ENCODE results near the gene SLC24A4.

Gene SLC24A4

GRCh38 chr14:92323011-92323915 lies at the start of gene SLC24A4:
Gene SLC24A4 (plus strand): TSS chr14:92323165. CDS start chr14:92323831, 666 bp downstream.
- DNase-seq: no peak

- no peak for DNase-seq
These were observed 49.8 kb upstream of the SLC24A4 start for GRCh38 chr14:92273166-92273565.

GRCh38 chr14:92274055-92274454 lies 48.9 kb upstream of the SLC24A4 start:
- DNase-seq: no peak

- DNase-seq: no peak
These were observed 46.9 kb upstream of the SLC24A4 start for GRCh38 chr14:92276074-92276473.

- no peak for DNase-seq
These were observed 45.9 kb upstream of the SLC24A4 start for GRCh38 chr14:92277031-92277430.

GRCh38 chr14:92280554-92281262 lies 42.3 kb upstream of the SLC24A4 start:
- no peak for DNase-seq

GRCh38 chr14:92282669-92283068 lies 40.3 kb upstream of the SLC24A4 start:
- DNase-seq: no peak

GRCh38 chr14:92285311-92285710 lies 37.7 kb upstream of the SLC24A4 start:
- DNase-seq: no peak

GRCh38 chr14:92287987-92288386 lies 35.0 kb upstream of the SLC24A4 start:
- no peak for DNase-seq

- no peak for DNase-seq
These were observed 33.8 kb upstream of the SLC24A4 start for GRCh38 chr14:92288994-92289660.

GRCh38 chr14:92292673-92293072 lies 30.3 kb upstream of the SLC24A4 start:
- no peak for DNase-seq

GRCh38 chr14:92294506-92294905 lies 28.5 kb upstream of the SLC24A4 start:
- no peak for DNase-seq

GRCh38 chr14:92297818-92298595 lies 25.0 kb upstream of the SLC24A4 start:
- DNase-seq: no peak

- no peak for DNase-seq
These were observed 20.5 kb upstream of the SLC24A4 start for GRCh38 chr14:92302481-92302880.

- DNase-seq: no peak
These were observed 14.2 kb upstream of the SLC24A4 start for GRCh38 chr14:92308716-92309115.

- no peak for DNase-seq
These were observed 12.9 kb upstream of the SLC24A4 start for GRCh38 chr14:92309968-92310530.

- DNase-seq: no peak
These were observed 12.1 kb upstream of the SLC24A4 start for GRCh38 chr14:92310776-92311375.

GRCh38 chr14:92314182-92314581 lies 8.8 kb upstream of the SLC24A4 start:
- DNase-seq: no peak

- no peak for DNase-seq
These were observed 7.7 kb upstream of the SLC24A4 start for GRCh38 chr14:92315050-92315805.

GRCh38 chr14:92316176-92316575 lies 6.8 kb upstream of the SLC24A4 start:
- DNase-seq: no peak

- DNase-seq: no peak
These were observed 6.0 kb upstream of the SLC24A4 start for GRCh38 chr14:92316937-92317336.

Data from hematopoietic multipotent progenitor cell treated with erythropoietin and hydrocortisone succinate and interleukin-3 and kit ligand, for 6 days (in vitro differentiated cells).